Ishikawa (cell line): Measurements from ENCODE around the gene KLHL26.

ENCODE experiments used
- CEBPB ChIP-seq: IDR thresholded peaks from 2 replicates; pipeline ENCODE4 v1.6.1; 2012
- CREB1 ChIP-seq: IDR thresholded peaks from 2 replicates; pipeline ENCODE4 v1.6.1; 2012; ENCODE audit warnings: low read depth
- EGR1 ChIP-seq: IDR thresholded peaks from 2 replicates; pipeline ENCODE4 v1.6.1; 2012
- EP300 ChIP-seq: IDR thresholded peaks from 2 replicates; pipeline ENCODE4 v1.6.1; 2012; ENCODE audit warnings: borderline replicate concordance
- FOXM1 ChIP-seq: IDR thresholded peaks from 2 replicates; pipeline ENCODE4 v1.6.1; 2012; ENCODE audit warnings: low read depth, borderline replicate concordance
- MAX ChIP-seq: IDR thresholded peaks from 2 replicates; pipeline ENCODE4 v1.6.1; 2012
- NFIC ChIP-seq: IDR thresholded peaks from 2 replicates; pipeline ENCODE4 v1.6.1; 2012
- REST ChIP-seq: IDR thresholded peaks from 2 replicates; pipeline ENCODE4 v1.6.1; 2012; ENCODE audit warnings: low read depth, mild to moderate bottlenecking
- TAF1 ChIP-seq: IDR thresholded peaks from 2 replicates; pipeline ENCODE4 v1.6.1; 2012; ENCODE audit warnings: low read depth, mild to moderate bottlenecking
- TCF12 ChIP-seq: IDR thresholded peaks from 2 replicates; pipeline ENCODE4 v1.6.1; 2012; ENCODE audit warnings: low read depth
- ZBTB7A ChIP-seq: IDR thresholded peaks from 2 replicates; pipeline ENCODE4 v1.6.1; 2012; ENCODE audit warnings: low read depth

- TF ChIP-seq CEBPB (no peak), TCF12 (no peak), NFIC (no peak), TAF1 (no peak), MAX (no peak), REST (no peak), EP300 (no peak), FOXM1 (no peak), CREB1 (no peak), ZBTB7A (no peak), EGR1 (no peak)
These were observed 82.1 kb downstream of the KLHL26 start for GRCh38 chr19:18718846-18719458.
